HepG2 (cell line): ENCODE data around the gene TNFRSF6B. TPM values are rescaled to one million over a fixed set of nuclear protein-coding genes. Genes with fewer than 3 reads are reported as not detected.

ENCODE experiments used
- ATAC-seq: fragments of 200-7000 bp; cut with Tn5 transposase; 3 replicates; pipeline ENCODE4 v1.9.1; 2020; ENCODE audit warnings: mild to moderate bottlenecking, moderate library complexity
- BruUV-seq: library from RNA; stranded (reverse); fragments of 400-500 nt; replicated peaks from 2 replicates; lab custom pipeline; 2021; lab: Mats Ljungman, UMichigan
- CTCF ChIA-PET: fragments of 300-600 bp; formaldehyde crosslinking; extraction: SDS; loops from one replicate; lab custom pipeline; 2021; ENCODE audit warnings: low total read pairs, inconsistent platforms, low intra/inter-chr PET ratio; lab: Yijun Ruan, JAX
- POLR2A ChIA-PET: fragments of 350-600 bp; sonication (Branson Sonifier 250); formaldehyde crosslinking; loops from one replicate; lab custom pipeline; 2020; ENCODE audit warnings: antibody characterized with exemption, inconsistent platforms; lab: Yijun Ruan, JAX
- DNase-seq: peaks from one replicate; pipeline ENCODE4 v3.0.0-alpha.2; 2015; ENCODE audit warnings: low spot score
- FAIRE-seq: peaks from 3 replicates; lab custom pipeline; 2011; peaks lifted over from hg19 to GRCh38; lab: Jason Lieb, UNC
- H2AFZ ChIP-seq: one replicate; pipeline ENCODE4 v1.6.1; 2011; ENCODE audit warnings: low read length, inconsistent platforms
- H3K27ac ChIP-seq: fragments of 300-600 bp; 3 replicates; pipeline ENCODE4 v1.8.0; 2011; ENCODE audit warnings: mixed run types, mild to moderate bottlenecking, mixed read lengths, low read length, inconsistent platforms; ENCODE audit not compliant: insufficient read depth; ENCODE audit errors: extremely low read length
- H3K27me3 ChIP-seq, 2 experiments: fragments of 200-600 bp in 1 of 2; 2 replicates in 1 of 2; 3 replicates in 1 of 2; pipeline versions ENCODE4 v1.6.0 to v1.8.0; 2011; ENCODE audit warnings: low read length in 2 of 2, mild to moderate bottlenecking in 2 of 2, moderate library complexity in 2 of 2, inconsistent platforms in 1 of 2; ENCODE audit not compliant: insufficient read depth in 2 of 2, control insufficient read depth in 1 of 2
- H3K36me3 ChIP-seq, 2 experiments: fragments of 200-600 bp in 1 of 2; replicated peaks in 1 of 2; 2 replicates in 1 of 2; 3 replicates in 1 of 2; pipeline versions ENCODE4 v1.5.1 to v1.8.0; 2011; ENCODE audit warnings: low read length in 2 of 2, inconsistent platforms in 1 of 2; ENCODE audit not compliant: insufficient read depth in 2 of 2, control insufficient read depth in 1 of 2
- H3K4me1 ChIP-seq: 2 replicates; pipeline ENCODE4 v1.5.1; 2012; ENCODE audit warnings: low read length, inconsistent platforms; ENCODE audit not compliant: insufficient read depth
- H3K4me2 ChIP-seq: 2 replicates; pipeline ENCODE4 v1.6.0; 2011; ENCODE audit warnings: low read depth, low read length, inconsistent platforms
- H3K4me3 ChIP-seq, 3 experiments: fragments of 200-600 bp in 1 of 3; sonication (generic), shearing (Covaris generic) in 1 of 3; replicated peaks in 1 of 3; 2 replicates each; pipeline ENCODE4 v1.5.1; 2011 to 2016; ENCODE audit warnings: low read length in 3 of 3, inconsistent platforms in 2 of 3, low read depth in 2 of 3, mild to moderate bottlenecking in 2 of 3, control low read depth in 1 of 3, mixed read lengths in 1 of 3; ENCODE audit not compliant: insufficient read depth in 1 of 3
- H3K79me2 ChIP-seq: one replicate; pipeline ENCODE4 v1.6.1; 2011; ENCODE audit warnings: low read length, inconsistent platforms; ENCODE audit not compliant: insufficient read depth
- H3K9ac ChIP-seq: 2 replicates; pipeline ENCODE4 v1.6.0; 2011; ENCODE audit warnings: mild to moderate bottlenecking, low read depth, low read length, inconsistent platforms; ENCODE audit not compliant: insufficient read depth
- H3K9me3 ChIP-seq: 2 replicates; pipeline ENCODE4 v1.5.1; 2012; ENCODE audit warnings: mild to moderate bottlenecking, low read length
- H4K20me1 ChIP-seq: 2 replicates; pipeline ENCODE4 v1.6.0; 2011; ENCODE audit warnings: inconsistent platforms, mild to moderate bottlenecking, low read length, moderate library complexity; ENCODE audit not compliant: insufficient read depth
- ATF3 ChIP-seq: sonication (generic); formaldehyde crosslinking; IDR thresholded peaks from 2 replicates; pipeline ENCODE4 v1.4.0; 2020; ENCODE audit warnings: missing genetic modification reagents
- BRF2 ChIP-seq: sonication (generic); formaldehyde crosslinking; IDR thresholded peaks from 2 replicates; pipeline ENCODE4 v1.8.1; 2022; ENCODE audit warnings: mild to moderate bottlenecking, missing genetic modification reagents
- CAMTA2 ChIP-seq: sonication (generic); formaldehyde crosslinking; IDR thresholded peaks from 2 replicates; pipeline ENCODE4 v1.4.0; 2020; ENCODE audit warnings: mild to moderate bottlenecking, missing genetic modification reagents, borderline replicate concordance
- HIC2 ChIP-seq: sonication (generic); formaldehyde crosslinking; IDR thresholded peaks from 2 replicates; pipeline ENCODE4 v1.9.0; 2022; ENCODE audit warnings: low read depth, missing genetic modification reagents
- HNF4A ChIP-seq: sonication (generic); formaldehyde crosslinking; IDR thresholded peaks from 2 replicates; pipeline ENCODE4 v1.4.0; 2020; ENCODE audit warnings: missing genetic modification reagents
- MLX ChIP-seq: IDR thresholded peaks from 2 replicates; pipeline ENCODE4 v1.6.1; 2016
- POLR2A ChIP-seq, 2 experiments: IDR thresholded peaks; 2 replicates each; pipeline ENCODE4 v1.6.1; 2011; ENCODE audit warnings: low read depth in 2 of 2, low read length in 2 of 2, mild to moderate bottlenecking in 1 of 2, moderate library complexity in 1 of 2; ENCODE audit not compliant: insufficient read depth in 1 of 2
- RAD21 ChIP-seq: fragments of 450-650 bp; formaldehyde crosslinking; IDR thresholded peaks from 2 replicates; pipeline ENCODE4 v1.5.0; 2020; ENCODE audit warnings: mild to moderate bottlenecking
- TP53 ChIP-seq: sonication (generic); formaldehyde crosslinking; conservative IDR thresholded peaks from 2 replicates; pipeline ENCODE4 v1.4.0; 2020; ENCODE audit warnings: missing genetic modification reagents
- ZHX1 ChIP-seq: sonication (generic); formaldehyde crosslinking; IDR thresholded peaks from 2 replicates; pipeline ENCODE4 v1.8.1; 2022; ENCODE audit warnings: low read depth, mild to moderate bottlenecking, missing genetic modification reagents
- ZNF260 ChIP-seq: sonication (generic); formaldehyde crosslinking; IDR thresholded peaks from 2 replicates; pipeline ENCODE4 v1.4.0; 2020; ENCODE audit warnings: missing genetic modification reagents, low read depth, mild to moderate bottlenecking, borderline replicate concordance
- ZNF564 ChIP-seq: sonication (generic); formaldehyde crosslinking; IDR thresholded peaks from 2 replicates; pipeline ENCODE4 v1.8.1; 2023; ENCODE audit warnings: mild to moderate bottlenecking, missing genetic modification reagents
- ZNF784 ChIP-seq: sonication (generic); formaldehyde crosslinking; IDR thresholded peaks from 2 replicates; pipeline ENCODE4 v1.5.1; 2020; ENCODE audit warnings: missing genetic modification reagents, mild to moderate bottlenecking, borderline replicate concordance
- WGBS: methylation state at CpG from one replicate; pipeline ENCODE4 v1.1.6; 2017; ENCODE audit warnings: low lambda C conversion rate; 5-methylcytosine and 5-hydroxymethylcytosine counted together
- in situ Hi-C: cut with HindIII; loops from 2 replicates; pipeline ENCODE4 v1.10.0; 2017; ENCODE audit warnings: low pct_unique_long_range_greater_than_20kb; ENCODE audit not compliant: extremely low pct_ligation_motif_present
- intact Hi-C: fragments of 100-400 bp; cut with micrococcal nuclease; formaldehyde crosslinking; loops from one replicate; pipeline ENCODE4 v1.10.0; 2022; ENCODE audit not compliant: unreplicated experiment
- polyA plus RNA-seq, 8 experiments: library from polyadenylated mRNA; depleted of rRNA in 3 of 8; stranded (reverse) in 7 of 8; unstranded in 1 of 8; fragments of >200 nt; fragmentation: Illumina TruSeq in 4 of 8; extraction: Trizol in 4 of 8; gene quantifications; 2 replicates each; pipeline versions ENCODE4 v1.2.1 to v1.2.3, GENCODE V29; 2011 to 2016; ENCODE audit warnings: low read depth in 4 of 8, missing spikeins in 1 of 8, mixed read lengths in 1 of 8; ENCODE audit not compliant: insufficient read depth in 1 of 8
- total RNA-seq, 5 experiments: library from RNA; depleted of rRNA; stranded (reverse); fragments of >200 nt; fragmentation: Illumina TruSeq; extraction: Trizol; gene quantifications; 2 replicates each; pipeline ENCODE4 v1.2.3, GENCODE V29; 2016; ENCODE audit warnings: low read depth in 1 of 5

The TNFRSF6B gene
- total and polyA plus RNA-seq, 2 of the 13 experiments (the other 11 are each of a cell fraction or from before 2014, with no cell fraction given) = 0.24 TPM; not detected in 1

- TF ChIP-seq BRF2 (CRISPR knock-in tag) = no peak
- TF ChIP-seq ZNF260 (CRISPR knock-in tag) = no peak
- no peak for TF ChIP-seq TP53
- TF ChIP-seq ATF3 (CRISPR knock-in tag) = no peak
Observed at GRCh38 chr20:63733579-63734081, 37.2 kb downstream of the TNFRSF6B start (continued).

GRCh38 chr20:63734111-63734945 is 37.9 kb downstream of the TNFRSF6B start:
- WGBS = 70% methylated on average over 24 of the region's 25 CpGs
- no peak overlapping the region for H2AFZ ChIP-seq
- DNase-seq = no peak
- POLR2A ChIA-PET = interaction anchor here (2.7 to 7.3 kb wide), 3 partner anchors 10 to 130 kb away, joined by 9 to 190 read pairs (median 56); partner anchors contain the start of genes ARFRP1, TPD52L2 and ZGPAT
- no peaks in the 10 kb centered on the region for H3K9me3 ChIP-seq
- peaks cover 30 to 46% of the 10 kb centered on the region in 2 experiments for H3K36me3 ChIP-seq
- BruUV-seq = no TSS peak
- H3K27me3 ChIP-seq = no peaks in the 10 kb centered on the region
- FAIRE-seq = peak; percentile 8
- CTCF ChIA-PET = no interaction called here
- H3K4me1 ChIP-seq = peaks cover 40% of the 10 kb centered on the region
- peak overlapping the region; percentile 93 for H3K27ac ChIP-seq
- no peak overlapping the region for H3K9ac ChIP-seq
- H3K4me2 ChIP-seq = peak overlapping the region; percentile 48; the same call in 1 of the 2 replicates
- in situ Hi-C loops = no loop called here
- H4K20me1 ChIP-seq = no peaks in the 10 kb centered on the region
- peaks cover 33% of the 10 kb centered on the region for H3K79me2 ChIP-seq
- no peak; the same call in 2 of the 3 replicates for ATAC-seq
- peak overlapping the region in 1 of 3 experiments; percentile 32; a peak in 1 of 6 replicates for H3K4me3 ChIP-seq
- intact Hi-C loops = no loop called here
- TF ChIP-seq MLX (CRISPR knock-in tag) (no peak), ZNF564 (CRISPR knock-in tag) (peak; percentile 64; the same call in 1 of the 2 replicates), HNF4A (CRISPR knock-in tag) (peak; percentile 97), HIC2 (CRISPR knock-in tag) (peak; percentile 74), ZNF784 (peak; percentile 72; the same call in 1 of the 2 replicates), ZHX1 (CRISPR knock-in tag) (peak; percentile 94; the same call in 1 of the 2 replicates), RAD21 (0 out of 2 replicates have a peak, but pooled peaks have one; percentile 30), POLR2A (IDR thresholded peaks at IDR 0.05; ENCODE audit: insufficient read depth in 1 of 2, low read depth in 2 of 2, low read length in 2 of 2) (peak in 1 of 2 experiments; percentile 29; a peak in 2 of 4 replicates), CAMTA2 (CRISPR knock-in tag) (no peak)
